T-helper 1 cell treated with Interleukin-12 subunit alpha and Interleukin-12 subunit beta and Interleukin-4 antibody, amounts not matched to agents 30 μg/mL and 1 μg/mL, for 36 hours (primary cell): ENCODE results near the gene PRSS21.

Experiments
- H3K27ac Mint-ChIP-seq: one replicate; pipeline ENCODE4 v1.8.0; 2021; ENCODE audit warnings: mild to moderate bottlenecking, mixed read lengths
- H3K27me3 Mint-ChIP-seq: one replicate; pipeline ENCODE4 v1.8.0; 2021; ENCODE audit warnings: low read depth, mixed read lengths
- H3K36me3 Mint-ChIP-seq: one replicate; pipeline ENCODE4 v1.8.0; 2021; ENCODE audit warnings: low read depth, mixed read lengths
- H3K4me1 Mint-ChIP-seq: one replicate; pipeline ENCODE4 v1.8.0; 2021; ENCODE audit warnings: low read depth, mixed read lengths
- H3K4me3 Mint-ChIP-seq: one replicate; pipeline ENCODE4 v1.8.0; 2021; ENCODE audit warnings: mild to moderate bottlenecking, moderate library complexity, mixed read lengths
- H3K9me3 Mint-ChIP-seq: one replicate; pipeline ENCODE4 v1.8.0; 2021; ENCODE audit warnings: mixed read lengths

PRSS21 gene

GRCh38 chr16:2835638-2836493 is 18.8 kb downstream of the PRSS21 start:
- Mint-ChIP-seq H3K27me3 (peaks cover 4% of the 10 kb centered on the region), H3K4me1 (peaks cover 3% of the 10 kb centered on the region), H3K4me3 (no peak overlapping the region), H3K27ac (no peak overlapping the region), H3K9me3 (peaks cover 5% of the 10 kb centered on the region), H3K36me3 (peaks cover 2% of the 10 kb centered on the region)

GRCh38 chr16:2836646-2837508 is 19.8 kb downstream of the PRSS21 start:
- Mint-ChIP-seq H3K27me3 (peaks cover 4% of the 10 kb centered on the region), H3K4me3 (no peak overlapping the region), H3K4me1 (peaks cover 6% of the 10 kb centered on the region), H3K36me3 (no peaks in the 10 kb centered on the region), H3K9me3 (peaks cover 5% of the 10 kb centered on the region), H3K27ac (no peak overlapping the region)

- no peak overlapping the region for H3K27ac Mint-ChIP-seq
- H3K36me3 Mint-ChIP-seq = no peaks in the 10 kb centered on the region
- H3K9me3 Mint-ChIP-seq = no peaks in the 10 kb centered on the region
- H3K4me1 Mint-ChIP-seq = peaks cover 10% of the 10 kb centered on the region
- peaks cover 4% of the 10 kb centered on the region for H3K27me3 Mint-ChIP-seq
- no peak overlapping the region for H3K4me3 Mint-ChIP-seq
Observed at GRCh38 chr16:2838928-2839327, 21.9 kb downstream of the PRSS21 start.

GRCh38 chr16:2839650-2840450 is 22.8 kb downstream of the PRSS21 start:
- Mint-ChIP-seq H3K36me3 (no peaks in the 10 kb centered on the region), H3K4me3 (no peak overlapping the region), H3K4me1 (peaks cover 10% of the 10 kb centered on the region), H3K27me3 (peaks cover 4% of the 10 kb centered on the region), H3K27ac (no peak overlapping the region), H3K9me3 (no peaks in the 10 kb centered on the region)

GRCh38 chr16:2840914-2841313 is 23.9 kb downstream of the PRSS21 start:
- no peaks in the 10 kb centered on the region for H3K9me3 Mint-ChIP-seq
- H3K27ac Mint-ChIP-seq = no peak overlapping the region
- peaks cover 10% of the 10 kb centered on the region for H3K4me1 Mint-ChIP-seq
- no peaks in the 10 kb centered on the region for H3K36me3 Mint-ChIP-seq
- H3K4me3 Mint-ChIP-seq = no peak overlapping the region
- peaks cover 4% of the 10 kb centered on the region for H3K27me3 Mint-ChIP-seq

- Mint-ChIP-seq H3K27ac (no peak overlapping the region), H3K9me3 (no peaks in the 10 kb centered on the region), H3K4me1 (peaks cover 13% of the 10 kb centered on the region), H3K4me3 (peak overlapping the region; percentile 17), H3K36me3 (no peaks in the 10 kb centered on the region), H3K27me3 (peaks cover 4% of the 10 kb centered on the region)
Observed at GRCh38 chr16:2841606-2842339, 24.7 kb downstream of the PRSS21 start.

GRCh38 chr16:2842340-2843000 is 25.4 kb downstream of the PRSS21 start:
- no peaks in the 10 kb centered on the region for H3K9me3 Mint-ChIP-seq
- no peaks in the 10 kb centered on the region for H3K27me3 Mint-ChIP-seq
- peak overlapping the region; percentile 61 for H3K4me3 Mint-ChIP-seq
- H3K36me3 Mint-ChIP-seq = no peaks in the 10 kb centered on the region
- peak overlapping the region; percentile 77 for H3K27ac Mint-ChIP-seq
- peaks cover 13% of the 10 kb centered on the region for H3K4me1 Mint-ChIP-seq

- no peak overlapping the region for H3K4me3 Mint-ChIP-seq
- H3K4me1 Mint-ChIP-seq = peaks cover 10% of the 10 kb centered on the region
- H3K36me3 Mint-ChIP-seq = no peaks in the 10 kb centered on the region
- H3K27ac Mint-ChIP-seq = no peak overlapping the region
- no peaks in the 10 kb centered on the region for H3K27me3 Mint-ChIP-seq
- no peaks in the 10 kb centered on the region for H3K9me3 Mint-ChIP-seq
Observed at GRCh38 chr16:2843526-2843925, 26.5 kb downstream of the PRSS21 start.

GRCh38 chr16:2845116-2845515 is 28.1 kb downstream of the PRSS21 start:
- no peaks in the 10 kb centered on the region for H3K9me3 Mint-ChIP-seq
- H3K27ac Mint-ChIP-seq = no peak overlapping the region
- peaks cover 10% of the 10 kb centered on the region for H3K4me1 Mint-ChIP-seq
- no peak overlapping the region for H3K4me3 Mint-ChIP-seq
- no peaks in the 10 kb centered on the region for H3K36me3 Mint-ChIP-seq
- peaks cover 9% of the 10 kb centered on the region for H3K27me3 Mint-ChIP-seq

GRCh38 chr16:2846511-2847310 is 29.7 kb downstream of the PRSS21 start:
- Mint-ChIP-seq H3K9me3 (no peaks in the 10 kb centered on the region), H3K4me1 (peaks cover 8% of the 10 kb centered on the region), H3K4me3 (no peak overlapping the region), H3K27me3 (peaks cover 9% of the 10 kb centered on the region), H3K36me3 (no peaks in the 10 kb centered on the region), H3K27ac (no peak overlapping the region)

GRCh38 chr16:2848933-2849725 is 32.1 kb downstream of the PRSS21 start:
- Mint-ChIP-seq H3K4me3 (no peak overlapping the region), H3K27me3 (peaks cover 9% of the 10 kb centered on the region), H3K4me1 (peaks cover 3% of the 10 kb centered on the region), H3K27ac (no peak overlapping the region), H3K9me3 (peaks cover 2% of the 10 kb centered on the region), H3K36me3 (no peaks in the 10 kb centered on the region)

GRCh38 chr16:2852003-2852730 is 35.1 kb downstream of the PRSS21 start:
- peaks cover 10% of the 10 kb centered on the region for H3K9me3 Mint-ChIP-seq
- H3K27me3 Mint-ChIP-seq = peaks cover 16% of the 10 kb centered on the region
- peaks cover 7% of the 10 kb centered on the region for H3K36me3 Mint-ChIP-seq
- H3K4me3 Mint-ChIP-seq = no peak overlapping the region
- H3K27ac Mint-ChIP-seq = no peak overlapping the region
- H3K4me1 Mint-ChIP-seq = no peaks in the 10 kb centered on the region
